ENCODE data around the gene SMU1.

DNA sequence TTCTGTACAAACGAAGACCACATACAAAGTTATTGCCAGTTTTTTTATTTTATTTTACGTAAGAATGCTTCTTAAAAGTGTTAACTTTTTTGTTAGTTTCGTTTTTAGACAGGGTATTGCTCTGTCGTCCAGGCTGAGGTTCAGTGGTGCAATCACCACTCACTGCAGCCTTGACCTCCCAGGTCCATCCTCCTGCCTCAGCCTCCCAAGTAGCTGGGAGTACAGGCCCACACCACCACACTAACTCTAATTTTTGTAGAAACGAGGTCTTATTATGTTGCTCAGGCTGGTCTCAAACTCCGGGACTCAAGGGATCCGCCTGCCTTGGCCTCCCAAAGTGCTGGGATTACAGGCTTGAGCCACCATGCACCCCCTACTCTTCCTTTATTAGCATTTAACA, 53.7 kb downstream of the SMU1 start:
- TF ChIP-seq CTCF (IDR thresholded peaks at IDR 0.05; ENCODE audit: extremely low read depth in 1 of 2, insufficient read depth in 1 of 2, low read depth in 1 of 2, low read length in 2 of 2) (no peak), POLR2A (IDR thresholded peaks at IDR 0.05; ENCODE audit: low read depth, low read length) (no peak), JUN (IDR thresholded peaks at IDR 0.05; ENCODE audit: borderline replicate concordance, insufficient read depth, insufficient read length, low read depth) (no peak), POLR2AphosphoS5 (IDR thresholded peaks at IDR 0.05; ENCODE audit: insufficient read depth, low read depth, low read length) (no peak), GATA2 (IDR thresholded peaks at IDR 0.05; ENCODE audit: insufficient read depth, insufficient read length, low read depth, low read length) (no peak), EZH2 (IDR thresholded peaks at IDR 0.05; ENCODE audit: borderline replicate concordance, low read depth, low read length, severe bottlenecking) (no peak), MYC (IDR thresholded peaks at IDR 0.05; ENCODE audit: low read depth, low read length) (no peak), FOS (IDR thresholded peaks at IDR 0.05; ENCODE audit: borderline replicate concordance, insufficient read depth, low read length) (no peak), MAX (IDR thresholded peaks at IDR 0.05; ENCODE audit: insufficient read depth, insufficient read length) (no peak)

All from endothelial cell of umbilical vein (primary cell).